ENCODE data around the gene PPA2.
"Not testable (repeated sequence)": the region's sequence is repeated elsewhere in the genome, so short reads cannot be mapped to it uniquely, and the experiment has no call there.

The PPA2 gene

DNA sequence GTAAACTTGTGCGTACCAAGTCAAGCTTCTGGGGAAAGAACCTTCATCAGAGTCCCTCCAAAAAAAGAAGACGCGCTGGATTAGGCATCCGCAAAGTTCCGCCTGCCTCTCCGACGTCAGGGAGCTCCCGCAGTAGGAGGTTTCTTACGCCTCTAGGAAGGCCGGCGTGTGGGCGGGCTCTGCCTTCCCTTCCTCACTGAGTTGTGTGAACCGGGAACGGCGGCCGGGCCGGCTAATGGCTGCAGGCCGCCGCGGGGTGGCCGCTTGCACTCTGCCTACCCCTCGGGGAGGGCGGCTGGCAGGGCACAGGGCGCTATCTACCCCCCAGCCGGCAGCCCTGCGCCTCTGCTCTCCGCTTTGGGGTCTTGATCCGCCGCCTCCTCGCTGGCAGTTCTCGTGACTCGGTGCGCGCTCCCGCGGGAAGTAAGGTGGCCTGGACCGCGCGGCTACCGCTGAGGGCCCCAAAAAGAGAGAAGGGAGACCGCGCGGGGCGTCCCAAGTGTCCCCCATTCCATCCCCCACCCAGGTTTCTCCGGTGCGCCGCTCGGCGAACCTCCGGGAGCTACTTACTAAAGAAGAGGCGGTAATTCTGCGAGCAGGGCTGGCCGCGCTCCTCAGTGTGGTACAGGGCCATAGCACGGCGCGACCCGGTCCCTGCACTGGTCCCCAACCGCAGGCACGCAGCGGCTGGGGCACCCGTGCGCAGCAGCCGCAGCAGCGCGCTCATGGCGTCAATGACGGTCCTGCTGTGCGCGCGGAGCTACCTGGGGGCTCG lies at the start of gene PPA2:
Gene PPA2 (minus strand): TSS at position 739 of the 775 bp plus-strand sequence. CDS start 12 bp downstream, at position 727.
- peak; percentile 56 for DNase-seq

DNA sequence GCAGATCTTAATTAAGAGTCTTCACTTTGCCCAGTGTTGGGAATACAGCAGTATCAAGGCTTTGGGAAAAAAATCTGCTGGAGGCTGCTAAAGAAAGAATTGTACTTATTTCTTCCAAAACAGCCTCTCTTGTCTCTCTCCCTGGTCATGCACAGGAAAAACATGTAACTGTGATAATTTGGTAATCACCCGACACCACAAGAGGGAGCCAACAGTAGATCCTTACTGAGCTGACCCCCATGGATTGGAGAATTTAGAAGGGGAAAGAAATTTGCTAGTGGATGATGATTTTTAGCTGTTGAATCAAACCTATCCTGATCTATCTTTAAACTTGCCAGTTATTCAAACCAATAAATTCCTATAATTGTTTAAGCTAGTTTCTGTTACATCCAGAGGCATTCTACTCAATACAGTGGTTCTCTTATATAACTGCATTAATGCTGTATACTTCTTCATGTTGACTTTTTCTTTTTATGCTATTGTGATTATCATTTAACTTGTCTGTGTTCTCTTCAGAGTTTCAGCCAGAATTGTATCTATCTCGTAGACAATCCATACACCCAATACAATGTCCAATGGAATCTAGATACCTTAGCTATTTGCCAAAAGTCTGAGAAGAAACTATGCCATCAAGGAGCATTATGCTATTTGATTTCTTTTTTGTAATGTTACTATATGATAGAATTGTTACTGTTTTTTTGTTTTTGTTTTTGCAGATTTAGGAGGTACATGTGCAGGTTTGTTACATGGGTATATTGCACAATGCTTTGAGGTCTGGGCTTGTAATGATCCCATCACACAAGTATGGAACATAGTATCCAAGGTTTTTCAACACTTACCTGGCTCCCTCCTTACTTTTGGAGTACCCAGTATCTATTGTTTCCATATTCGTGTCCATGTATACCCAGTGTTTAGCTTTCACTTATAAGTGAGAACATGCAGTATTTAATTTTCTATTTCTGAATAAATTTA lies 47.2 kb upstream of the PPA2 start:
- DNase-seq, result peak; percentile 17

DNA sequence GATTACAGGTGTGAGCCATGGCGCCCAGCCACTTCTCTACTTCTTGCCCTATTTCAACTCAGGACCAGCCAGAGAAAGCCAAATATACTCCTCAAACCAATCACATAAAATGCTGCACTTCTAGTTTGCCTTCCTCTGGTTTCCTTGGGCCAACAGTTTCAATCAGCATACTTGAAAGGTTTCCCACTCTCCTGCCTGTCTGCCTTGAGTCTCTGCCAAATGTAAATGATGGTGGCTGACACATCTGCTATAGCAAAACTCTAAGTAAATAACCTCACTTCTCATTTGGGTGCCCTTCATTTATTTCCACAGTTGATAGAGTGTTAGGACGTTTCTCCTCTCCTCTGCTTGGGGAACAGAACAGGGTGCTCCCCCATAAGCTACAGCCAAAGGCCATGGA lies 36.4 kb upstream of the PPA2 start:
- no peak for DNase-seq

DNA sequence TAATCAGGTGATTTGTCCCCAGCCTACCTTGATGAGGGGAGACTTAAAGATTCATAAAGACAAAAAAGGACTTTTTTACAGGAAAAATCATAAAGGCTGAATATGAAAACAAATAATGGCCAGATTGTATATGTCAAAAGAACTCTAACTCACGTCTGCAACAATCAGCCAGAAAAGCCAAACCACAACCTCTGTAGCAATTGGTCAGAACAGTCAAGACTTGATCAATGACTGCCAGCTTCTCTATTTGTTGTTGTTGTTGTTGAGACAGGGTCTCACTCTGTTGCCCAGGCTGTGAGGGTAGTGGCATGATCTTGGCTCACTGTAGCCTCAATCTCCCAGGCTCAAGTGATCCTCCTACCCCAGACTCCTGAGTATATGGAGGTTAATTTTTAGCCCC lies 35.9 kb upstream of the PPA2 start:
- no peak for DNase-seq

DNA sequence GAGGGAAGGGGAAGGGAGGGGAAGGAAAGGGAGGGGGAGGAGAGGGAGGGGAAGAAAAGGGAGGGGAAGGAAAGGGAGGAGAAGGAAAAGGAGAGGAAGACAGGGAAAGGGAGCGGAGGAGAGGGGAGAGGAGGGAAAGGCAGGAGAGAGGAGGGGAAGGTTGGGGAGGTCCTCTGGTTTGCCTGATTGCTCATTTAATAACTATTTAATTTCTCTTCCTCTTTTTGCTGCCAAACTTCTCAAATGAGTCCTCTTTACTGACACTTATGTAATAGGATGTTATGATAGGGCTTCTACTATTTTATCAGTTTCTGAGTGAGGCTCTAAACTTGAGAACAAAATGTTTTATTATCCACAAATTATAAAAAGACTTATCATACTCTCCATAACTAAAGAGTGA lies 35.4 kb upstream of the PPA2 start:
- no peak for DNase-seq

DNA sequence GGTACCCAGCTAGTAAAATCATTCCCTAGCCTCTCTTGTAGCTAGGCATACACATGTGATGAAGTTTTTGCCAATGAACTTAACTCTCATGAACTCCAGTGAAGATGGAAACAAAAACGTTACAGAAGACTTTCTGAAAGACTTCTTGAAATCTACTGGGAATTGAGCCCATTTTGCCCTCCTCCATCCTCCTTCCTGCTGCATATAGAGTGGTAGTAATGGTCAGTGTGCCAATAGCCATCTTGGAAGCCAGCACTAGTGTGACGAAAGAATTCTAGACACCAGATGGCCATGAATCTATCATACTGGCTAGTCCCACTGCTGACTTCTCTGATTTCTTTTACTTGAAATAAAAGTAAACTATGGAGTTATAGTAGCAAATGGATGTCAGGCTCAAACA lies 30.9 kb upstream of the PPA2 start:
- no peak for DNase-seq

DNA sequence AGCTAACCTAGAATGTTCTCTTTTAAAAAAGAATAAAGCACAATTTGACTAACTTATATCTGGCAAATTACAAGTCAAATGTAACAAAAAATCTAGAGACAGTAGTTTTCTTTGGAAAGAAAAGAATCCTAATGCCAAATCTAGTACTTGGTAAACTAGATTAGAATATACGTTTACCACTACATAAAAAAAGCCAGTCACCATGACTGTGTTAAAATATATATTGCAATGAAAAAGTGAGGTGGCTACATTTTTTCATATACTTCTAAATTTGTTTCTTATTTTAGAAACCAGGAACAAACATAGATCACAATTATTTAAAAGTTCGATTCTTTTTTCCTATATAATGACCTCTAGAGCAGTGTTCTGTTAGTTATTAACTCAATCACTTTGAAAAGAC lies 29.6 kb upstream of the PPA2 start:
- no peak for DNase-seq

DNA sequence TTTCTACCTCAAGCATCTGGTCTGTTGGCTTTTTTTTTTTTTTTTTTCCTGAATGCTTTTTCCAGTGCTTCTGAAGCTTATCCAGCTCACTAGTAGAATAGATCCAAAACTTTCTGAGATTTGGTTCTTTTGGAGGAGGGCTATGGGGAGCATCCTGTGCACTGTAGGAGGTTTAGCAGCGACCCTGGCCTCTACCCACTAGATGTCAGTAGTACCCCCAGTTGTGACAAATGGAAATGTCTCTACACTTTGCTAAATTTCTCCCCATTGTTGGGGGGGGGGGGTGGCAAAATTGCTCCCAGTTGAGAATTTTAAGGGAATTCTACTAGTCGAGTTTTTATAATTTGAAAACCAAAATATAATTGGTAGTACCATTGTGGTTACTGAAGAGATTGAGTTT lies 23.0 kb upstream of the PPA2 start:
- DNase-seq, result no peak

DNA sequence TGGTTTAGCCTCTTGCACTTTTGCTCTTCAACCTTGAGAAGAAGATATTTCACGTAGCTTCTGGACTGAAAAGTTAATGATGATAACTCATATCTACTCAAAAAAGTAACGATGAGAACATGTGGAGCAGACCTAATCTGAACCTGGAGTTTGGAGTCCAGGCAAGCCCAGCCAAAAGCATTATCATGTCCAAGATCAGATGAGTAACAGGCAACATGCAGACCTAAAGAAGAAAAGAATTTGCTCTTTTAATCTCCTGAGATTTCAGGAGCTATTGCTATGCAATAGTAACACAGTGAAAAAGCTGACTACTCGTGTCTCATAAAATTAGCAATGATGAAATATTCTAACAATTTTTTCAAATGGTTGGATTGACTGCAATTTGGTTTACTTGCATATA lies 21.8 kb upstream of the PPA2 start:
- no peak for DNase-seq

DNA sequence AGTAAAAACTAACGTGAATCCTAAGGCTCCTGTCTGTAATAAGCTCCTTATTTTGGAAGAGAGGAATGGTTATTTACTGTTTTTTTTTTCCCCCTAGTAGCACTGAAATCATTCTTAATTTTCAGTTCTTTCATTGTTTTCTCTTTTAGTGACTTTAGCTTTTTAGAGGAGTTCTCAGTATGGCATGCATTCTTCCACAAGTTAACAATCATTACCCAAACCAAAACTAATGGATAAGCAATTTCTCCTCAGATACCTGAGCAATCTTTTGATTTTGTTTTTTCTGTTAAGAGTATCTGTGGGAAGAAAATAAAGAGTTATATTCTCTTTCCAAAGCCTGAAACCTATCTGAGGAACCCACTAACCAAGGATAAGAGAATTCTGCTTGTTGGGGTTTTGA lies 16.7 kb upstream of the PPA2 start:
- no peak for DNase-seq

DNA sequence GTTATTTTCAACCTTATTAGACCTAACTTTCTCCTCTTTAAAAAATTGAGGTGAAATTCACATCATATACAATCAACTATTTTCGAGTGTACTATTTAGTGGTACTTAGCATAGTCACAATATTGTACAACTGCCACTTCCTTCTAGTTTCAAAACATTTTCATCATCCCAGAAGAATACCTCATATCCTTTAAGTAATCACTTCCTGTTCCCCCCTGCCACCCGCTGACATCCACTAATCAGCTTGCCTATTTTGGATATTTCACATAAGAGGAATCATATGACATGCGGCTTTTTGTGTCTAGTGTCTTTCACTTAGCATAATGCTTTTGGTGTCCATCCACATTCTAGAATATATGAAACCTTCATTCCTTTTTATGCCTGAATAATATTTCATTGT lies 10.0 kb upstream of the PPA2 start:
- no peak for DNase-seq

DNA sequence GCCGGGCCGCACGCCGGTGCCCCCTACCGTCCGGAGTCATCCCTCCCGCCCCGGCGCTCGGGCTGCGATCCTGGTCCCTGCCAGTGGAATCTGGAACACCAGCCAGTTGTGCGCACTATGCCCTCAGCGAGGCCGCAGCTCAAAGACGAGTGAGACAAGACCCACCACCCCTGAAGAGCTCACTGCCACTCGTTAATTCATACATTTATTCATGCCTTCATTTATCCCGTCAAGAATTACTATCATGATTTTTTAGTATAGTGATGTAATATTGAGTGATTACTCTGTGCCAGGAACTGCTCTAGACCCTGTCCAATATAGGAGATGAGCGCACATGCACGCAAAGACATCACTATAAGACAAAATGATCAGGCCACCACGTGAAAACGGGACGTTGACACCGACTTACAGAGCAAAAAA lies 247 bp upstream of the PPA2 start:
- DNase-seq, result no peak

DNA sequence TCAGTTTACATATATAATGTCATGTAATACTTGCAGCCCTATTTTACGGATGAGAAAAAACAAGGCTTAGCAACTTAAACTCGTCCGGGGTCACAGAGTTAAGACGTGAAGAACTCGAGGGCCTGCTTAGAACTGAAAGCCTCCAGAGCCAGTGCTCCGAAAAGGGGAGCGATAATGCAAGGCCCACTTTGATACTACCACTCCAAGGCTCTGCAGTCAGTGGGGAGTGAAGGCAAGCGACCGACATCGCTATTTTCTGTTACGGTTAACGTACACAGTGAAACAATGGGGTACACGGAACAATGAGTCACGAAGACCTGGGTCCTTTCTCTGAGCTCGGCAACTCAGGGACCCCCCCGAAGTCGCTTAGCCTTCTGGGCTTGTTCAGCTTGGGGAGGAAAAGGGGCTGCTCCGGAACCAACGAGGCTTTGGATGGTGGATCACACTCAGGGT lies 965 bp downstream of the PPA2 start:
- DNase-seq, result no peak

DNA sequence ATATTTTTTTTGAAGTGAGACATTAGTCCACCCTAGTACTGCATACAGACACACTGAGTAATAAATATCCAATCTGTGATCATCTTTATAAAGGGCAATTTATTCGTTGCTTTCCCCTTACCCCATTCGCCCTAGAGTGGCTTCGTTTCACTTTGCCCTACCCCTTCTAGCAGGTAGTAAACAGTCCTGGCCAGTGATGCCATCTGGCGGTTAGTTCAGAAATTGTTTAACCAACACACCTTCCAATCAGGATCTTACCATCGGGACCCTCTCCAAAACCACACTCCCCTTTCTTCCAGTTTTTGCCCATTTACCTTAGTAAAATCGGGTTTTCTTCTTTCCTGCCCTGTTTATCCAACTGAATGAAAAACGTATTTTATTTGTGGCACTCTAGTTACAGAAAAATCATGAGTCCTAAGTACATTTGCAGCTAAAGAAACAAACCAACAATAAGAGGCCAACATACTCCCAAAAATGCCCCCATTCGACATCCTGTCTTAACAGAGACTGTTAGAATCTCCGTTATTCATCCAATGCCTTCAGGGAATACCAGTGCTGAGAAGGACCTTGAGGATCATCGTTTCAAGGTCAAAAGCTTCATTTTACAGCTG lies 2.2 kb downstream of the PPA2 start:
- peak; percentile 57 for DNase-seq

DNA sequence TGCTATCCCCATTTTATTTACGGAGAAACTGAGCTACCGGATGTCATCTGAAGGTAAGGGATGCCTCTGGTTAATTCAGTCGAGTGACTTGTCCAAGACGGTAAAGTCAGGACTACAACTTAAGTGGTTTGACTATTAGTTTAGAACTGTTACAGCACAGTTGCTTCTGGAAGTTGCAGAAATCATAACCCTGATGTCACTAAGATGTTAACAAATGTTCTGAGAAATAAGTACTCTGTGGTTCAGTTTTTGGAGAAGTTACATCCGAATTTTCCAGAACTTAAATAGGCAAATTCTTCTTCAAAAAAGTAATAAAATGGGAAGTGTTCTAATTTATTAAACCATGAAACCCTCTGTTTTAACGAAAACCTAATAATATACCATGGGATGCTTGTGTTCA lies 3.1 kb downstream of the PPA2 start:
- no peak for DNase-seq

DNA sequence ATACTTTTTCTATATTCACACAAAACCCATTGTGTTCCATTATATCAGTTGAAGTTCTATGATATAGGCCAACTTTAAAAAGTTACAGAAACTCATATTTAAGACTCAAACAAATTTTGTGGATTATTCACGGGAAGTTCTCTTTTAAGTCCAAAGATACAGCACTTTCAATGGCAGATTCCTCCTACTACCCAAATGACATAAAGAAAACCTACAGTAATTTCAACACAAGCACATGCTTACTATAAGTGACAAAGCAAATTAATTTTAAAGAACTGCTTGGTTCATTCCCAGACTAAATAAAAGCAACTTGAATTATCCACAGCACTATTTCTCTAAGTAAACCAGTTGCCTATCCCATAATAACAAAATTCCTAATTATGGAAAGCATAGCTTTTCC lies 4.1 kb downstream of the PPA2 start:
- no peak for DNase-seq

DNA sequence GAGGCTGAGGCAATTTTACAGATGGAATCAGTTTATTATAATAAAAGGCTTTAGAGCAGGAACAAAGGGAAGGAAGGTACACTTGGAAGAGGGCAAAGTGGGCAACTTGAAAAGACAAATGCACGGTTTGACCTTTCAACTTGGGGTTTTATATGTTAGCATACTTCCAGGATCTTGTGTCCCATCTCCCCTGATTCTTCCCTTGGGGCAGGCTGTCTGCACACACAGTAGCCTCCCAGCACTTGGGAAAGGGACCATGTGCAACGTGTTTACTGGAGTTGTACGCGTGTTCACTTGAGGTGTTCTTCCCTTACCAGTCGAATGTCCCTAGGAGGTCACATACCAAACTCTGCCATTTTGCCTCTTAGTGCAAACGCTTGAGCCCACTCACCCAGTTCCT lies 7.3 kb downstream of the PPA2 start:
- no peak for DNase-seq

DNA sequence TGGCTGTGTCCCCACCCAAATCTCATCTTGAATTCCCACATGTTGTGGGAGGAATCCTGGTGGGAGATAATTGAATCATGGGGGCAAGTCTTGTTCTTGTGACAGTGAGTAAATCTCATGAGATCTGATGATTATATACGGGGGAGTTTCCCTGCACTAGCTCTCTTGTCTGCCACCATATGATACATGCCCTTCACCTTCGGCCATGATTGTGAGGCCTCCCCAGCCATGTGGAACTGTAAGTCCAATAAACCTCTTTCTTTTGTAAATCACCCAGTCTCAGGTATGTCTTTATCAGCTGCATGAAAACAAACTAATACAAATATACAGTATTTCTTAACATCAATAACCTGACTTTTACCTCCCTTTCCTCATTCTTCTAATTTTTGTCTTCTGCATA lies 9.3 kb downstream of the PPA2 start:
- DNase-seq, result not testable (repeated sequence)

DNA sequence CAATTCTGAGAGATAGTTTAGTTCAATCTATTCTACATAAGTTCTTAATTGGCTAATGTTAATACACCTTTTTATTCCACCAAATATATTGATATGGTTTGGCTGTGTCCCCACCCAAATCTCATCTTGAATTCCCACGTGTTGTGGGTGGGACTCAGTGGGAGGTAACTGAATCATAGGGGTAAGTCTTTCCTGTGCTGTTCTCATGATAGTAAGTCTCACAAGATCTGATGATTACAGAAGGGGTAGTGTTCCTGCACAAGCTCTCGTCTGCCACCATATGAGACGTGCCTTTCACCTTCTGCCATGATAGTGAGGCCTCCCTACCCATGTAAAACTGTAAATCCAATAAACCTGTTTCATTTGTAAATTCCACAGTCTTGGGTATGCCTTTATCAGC lies 11.3 kb downstream of the PPA2 start:
- no peak for DNase-seq

DNA sequence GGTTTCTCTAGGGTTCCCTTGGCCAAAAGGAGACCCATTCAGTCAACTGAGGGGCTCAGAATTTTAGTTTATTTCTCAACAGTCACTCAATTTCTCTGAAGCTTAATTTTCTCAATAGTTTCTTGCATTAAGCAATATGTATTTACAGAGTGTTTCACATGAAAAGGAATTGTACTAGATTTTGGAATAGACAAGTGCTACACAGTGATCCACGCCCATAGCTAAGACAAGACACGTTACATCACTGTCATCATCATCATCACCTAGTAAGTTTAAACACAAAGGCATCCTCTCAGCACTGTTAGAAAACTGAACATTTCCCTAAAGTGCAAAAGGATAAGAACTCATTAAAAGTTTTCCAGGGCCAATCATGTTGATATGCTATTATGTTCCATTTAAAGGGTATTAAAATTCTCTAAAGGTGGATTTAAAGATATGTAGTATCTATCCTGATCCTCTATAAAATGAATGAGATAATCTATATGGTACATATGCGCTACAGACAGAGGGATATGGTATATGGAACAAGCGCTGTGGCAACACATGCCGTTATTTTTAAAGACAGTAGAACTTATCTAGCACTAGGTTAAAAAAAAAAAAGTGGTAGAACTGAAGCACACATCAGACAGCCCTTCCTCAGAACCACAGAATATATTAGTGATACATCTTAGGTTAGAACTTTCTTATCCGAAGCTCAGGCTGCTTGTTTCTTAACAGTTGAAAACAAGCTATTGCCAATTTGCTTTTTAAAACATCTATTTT lies 12.1 kb downstream of the PPA2 start:
- no peak for DNase-seq

DNA sequence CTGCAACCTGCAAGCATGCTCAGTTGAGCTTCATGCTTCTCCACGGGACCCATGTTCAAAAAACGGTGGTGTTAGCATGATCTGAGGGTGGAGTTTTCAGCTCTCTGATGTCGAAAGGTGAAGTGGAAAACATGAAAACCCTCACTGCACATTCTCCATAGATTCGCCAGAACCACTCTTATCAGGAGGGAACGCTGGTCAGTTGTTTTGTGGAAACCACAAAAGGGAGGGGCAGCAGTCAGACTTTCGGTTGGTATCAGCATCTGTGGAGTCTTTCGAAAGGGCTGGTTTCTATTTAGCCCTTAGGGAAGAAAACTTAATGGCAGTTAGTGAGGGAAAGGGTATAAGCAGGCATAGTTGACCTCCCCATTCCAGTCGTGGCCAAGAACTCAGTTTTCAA lies 12.6 kb downstream of the PPA2 start:
- no peak for DNase-seq

DNA sequence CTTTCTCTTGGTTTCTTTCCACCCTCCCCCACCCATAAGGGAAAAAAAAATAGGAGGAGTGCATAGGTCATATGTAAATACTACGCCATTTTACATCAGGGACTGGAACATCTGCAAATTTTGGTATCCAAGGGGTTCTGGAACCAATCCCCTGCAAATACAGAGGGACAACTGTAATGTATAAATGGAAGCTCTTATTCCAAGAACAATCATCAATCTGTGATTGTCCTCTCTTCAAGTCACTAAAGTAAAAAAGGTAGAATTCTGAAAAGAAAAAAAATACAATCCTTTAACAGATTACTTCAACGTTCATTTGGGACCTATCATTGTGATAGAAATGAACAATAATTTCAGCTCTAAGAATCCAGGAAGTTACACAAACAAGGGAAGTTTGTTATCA lies 13.6 kb downstream of the PPA2 start:
- DNase-seq, result no peak

DNA sequence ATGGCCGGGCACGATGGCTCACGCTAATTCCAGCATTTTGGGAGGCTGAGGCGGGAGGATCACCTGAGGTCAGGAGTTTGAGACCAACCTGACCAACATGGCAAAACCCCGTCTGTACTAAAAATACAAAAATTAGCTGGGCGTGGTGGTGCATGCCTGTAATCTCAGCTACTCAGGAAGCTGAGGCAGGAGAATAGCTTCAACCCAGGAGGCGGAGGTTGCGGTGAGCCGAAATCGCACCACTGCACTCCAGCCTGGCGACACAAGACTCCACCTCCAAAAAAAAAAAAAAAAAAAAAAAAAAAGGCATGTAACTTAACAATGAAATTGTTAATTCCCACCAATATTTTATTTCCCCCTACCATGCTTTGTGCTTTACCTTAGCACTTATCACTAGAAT lies 15.3 kb downstream of the PPA2 start:
- DNase-seq, result not testable (repeated sequence)
